BLaER1 treated with 17β-estradiol and CSF1 and Interleukin-3, amounts not matched to agents 10 nM and 100 nM (cell line): ENCODE results near the gene ALKBH7.

Source experiments
- H3K27ac ChIP-seq, 11 experiments: shearing (Covaris generic); formaldehyde crosslinking; 2 replicates each; pipeline ENCODE4 v1.8.1; 2022
- H3K27me3 ChIP-seq, 11 experiments: shearing (Covaris generic); formaldehyde crosslinking; 2 replicates each; pipeline ENCODE4 v1.8.1; 2022
- H3K36me3 ChIP-seq, 11 experiments: shearing (Covaris generic); formaldehyde crosslinking; 2 replicates each; pipeline ENCODE4 v1.8.1; 2022
- H3K4me1 ChIP-seq, 10 experiments: shearing (Covaris generic); formaldehyde crosslinking; 2 replicates each; pipeline ENCODE4 v1.8.1; 2022
- H3K4me2 ChIP-seq, 11 experiments: shearing (Covaris generic); formaldehyde crosslinking; 2 replicates each; pipeline ENCODE4 v1.8.1; 2022
- H3K4me3 ChIP-seq, 10 experiments: shearing (Covaris generic); formaldehyde crosslinking; 2 replicates each; pipeline ENCODE4 v1.8.1; 2022
- H3K9ac ChIP-seq, 11 experiments: shearing (Covaris generic); formaldehyde crosslinking; 2 replicates each; pipeline ENCODE4 v1.8.1; 2022
- H3K9me3 ChIP-seq, 11 experiments: shearing (Covaris generic); formaldehyde crosslinking; replicated peaks in 1 of 11; 2 replicates each; pipeline ENCODE4 v1.8.1; 2022
- H4K20me1 ChIP-seq, 11 experiments: shearing (Covaris generic); formaldehyde crosslinking; 2 replicates each; pipeline ENCODE4 v1.8.1; 2022
- Cebpa-rat ChIP-seq, 11 experiments: shearing (Covaris generic); IDR thresholded peaks; 2 replicates each; pipeline ENCODE4 v1.8.1; 2022

Gene ALKBH7

DNA sequence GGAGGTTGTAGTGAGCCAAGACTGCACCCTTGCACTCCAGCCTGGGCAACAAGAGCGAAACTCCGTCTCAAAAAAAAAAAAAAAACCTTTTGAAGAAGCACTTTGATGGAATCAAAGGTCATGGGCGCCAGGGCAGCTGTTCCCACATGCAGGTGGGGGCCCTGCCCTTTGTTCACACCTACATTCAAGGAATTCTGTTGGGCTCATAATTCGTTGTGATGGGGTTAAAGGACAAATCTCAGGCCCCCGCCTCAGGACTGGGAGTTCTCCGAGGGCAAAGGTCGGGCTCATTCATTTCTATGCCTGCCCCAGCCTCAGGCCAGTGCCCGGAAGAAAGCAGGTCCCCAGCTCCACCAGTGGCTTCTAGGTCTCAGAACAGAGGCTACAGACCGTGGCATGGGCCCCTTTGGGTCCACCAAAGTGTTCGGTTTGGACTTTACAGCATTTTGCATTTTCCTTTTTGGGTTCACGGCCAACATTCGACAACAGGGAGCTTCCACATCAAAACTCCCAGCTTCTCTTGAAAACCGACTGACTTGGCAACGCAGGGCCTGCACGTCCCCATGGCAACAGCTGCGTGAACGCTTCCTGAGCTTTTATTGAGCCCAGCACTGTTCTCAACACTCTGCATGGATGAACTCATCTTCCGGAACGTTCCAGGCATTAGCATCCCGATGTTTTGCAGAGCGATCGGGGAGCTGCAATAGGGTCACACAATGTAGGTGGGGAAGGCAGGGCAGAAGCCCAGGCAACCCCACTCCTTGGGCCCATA is 30.4 kb downstream of the ALKBH7 start:
- Histone ChIP-seq H3K27me3 (no peaks in the 10 kb centered on the region), H3K9me3 (no peaks in the 10 kb centered on the region), H3K4me2 (peak overlapping the region in 10 of 11 experiments; percentile 0 to 66 (median 34); a peak in 14 of 22 replicates), H3K4me3 (no peak overlapping the region), H3K9ac (peak overlapping the region in 5 of 11 experiments; percentile 1 to 58 (median 15); a peak in 2 of 22 replicates), H4K20me1 (no peaks in the 10 kb centered on the region), H3K27ac (peak overlapping the region in 4 of 11 experiments; percentile 40 to 57 (median 48); a peak in 7 of 22 replicates), H3K36me3 (no peaks in the 10 kb centered on the region), H3K4me1 (peaks cover 7 to 14% (median 11%) of the 10 kb centered on the region in 10 experiments; a peak in 18 of 20 replicates)
- TF ChIP-seq Cebpa-rat (IDR thresholded peaks at IDR 0.05) = no peak

GRCh38 chr19:6406401-6406800 is 33.8 kb downstream of the ALKBH7 start:
- no peaks in the 10 kb centered on the region for H3K27me3 ChIP-seq
- no peak overlapping the region for H3K27ac ChIP-seq
- H3K4me2 ChIP-seq = no peak overlapping the region
- H4K20me1 ChIP-seq = no peaks in the 10 kb centered on the region; a peak in 1 of 22 replicates
- no peak for TF ChIP-seq Cebpa-rat (IDR thresholded peaks at IDR 0.05)
- no peak overlapping the region for H3K4me3 ChIP-seq
- H3K9me3 ChIP-seq = no peaks in the 10 kb centered on the region
- H3K36me3 ChIP-seq = no peaks in the 10 kb centered on the region
- H3K9ac ChIP-seq = no peak overlapping the region
- H3K4me1 ChIP-seq = peaks cover 7 to 14% (median 11%) of the 10 kb centered on the region in 10 experiments; a peak in 18 of 20 replicates

DNA sequence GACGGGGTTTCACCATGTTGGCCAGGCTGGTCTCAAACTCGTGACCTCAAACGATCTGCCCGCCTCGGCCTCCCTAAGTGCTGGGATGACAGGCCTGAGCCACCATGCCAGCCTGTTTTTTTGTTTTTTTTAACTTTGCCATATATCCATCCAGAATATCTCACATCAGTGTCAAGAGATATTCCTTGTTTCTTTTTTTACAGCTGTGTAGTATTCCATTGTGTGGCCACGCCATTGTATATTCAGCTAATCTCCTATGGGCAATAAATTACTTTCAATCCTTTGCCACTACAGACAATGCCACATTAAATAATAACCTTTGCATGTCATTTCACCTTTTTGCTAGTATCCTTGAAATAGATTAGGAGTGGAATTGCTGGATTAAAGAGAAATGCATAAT is 36.8 kb downstream of the ALKBH7 start:
- peaks cover 15 to 29% (median 24%) of the 10 kb centered on the region in 11 experiments for H3K36me3 ChIP-seq
- no peaks in the 10 kb centered on the region for H3K9me3 ChIP-seq
- no peaks in the 10 kb centered on the region for H3K4me1 ChIP-seq
- H3K27ac ChIP-seq = no peak overlapping the region
- no peaks in the 10 kb centered on the region for H3K27me3 ChIP-seq
- no peak for TF ChIP-seq Cebpa-rat (IDR thresholded peaks at IDR 0.05)
- peaks cover 2 to 29% (median 20%) of the 10 kb centered on the region in 11 experiments; a peak in 21 of 22 replicates for H4K20me1 ChIP-seq
- no peak overlapping the region for H3K9ac ChIP-seq
- H3K4me2 ChIP-seq = no peak overlapping the region
- H3K4me3 ChIP-seq = no peak overlapping the region

DNA sequence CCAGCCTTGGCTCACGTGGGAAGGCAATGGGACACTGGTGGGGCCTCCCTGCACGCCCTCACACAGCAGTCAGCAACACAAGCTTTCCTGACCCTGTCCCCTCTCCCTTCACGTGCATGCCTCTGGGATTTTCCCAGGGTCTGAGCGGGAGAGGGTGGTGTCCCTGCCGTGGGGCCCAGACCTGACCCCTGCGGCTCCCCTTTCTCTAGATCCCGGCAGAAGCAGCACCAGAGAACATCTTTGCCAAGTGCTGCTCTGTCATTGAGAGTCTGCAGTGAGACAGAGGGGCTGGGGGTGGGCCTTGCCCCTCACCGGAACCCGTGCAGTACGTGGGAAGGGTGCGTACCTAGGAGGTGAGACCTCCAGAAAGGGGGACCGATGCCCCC is 39.5 kb downstream of the ALKBH7 start:
- Histone ChIP-seq H3K27ac (no peak overlapping the region), H3K9me3 (no peaks in the 10 kb centered on the region), H3K36me3 (peaks cover 42 to 56% (median 51%) of the 10 kb centered on the region in 11 experiments), H3K4me3 (no peak overlapping the region), H3K4me2 (no peak overlapping the region), H3K27me3 (no peaks in the 10 kb centered on the region), H4K20me1 (peaks cover 19 to 56% (median 47%) of the 10 kb centered on the region in 11 experiments; a peak in 21 of 22 replicates), H3K4me1 (no peaks in the 10 kb centered on the region), H3K9ac (no peak overlapping the region)
- TF ChIP-seq Cebpa-rat (IDR thresholded peaks at IDR 0.05) = no peak

DNA sequence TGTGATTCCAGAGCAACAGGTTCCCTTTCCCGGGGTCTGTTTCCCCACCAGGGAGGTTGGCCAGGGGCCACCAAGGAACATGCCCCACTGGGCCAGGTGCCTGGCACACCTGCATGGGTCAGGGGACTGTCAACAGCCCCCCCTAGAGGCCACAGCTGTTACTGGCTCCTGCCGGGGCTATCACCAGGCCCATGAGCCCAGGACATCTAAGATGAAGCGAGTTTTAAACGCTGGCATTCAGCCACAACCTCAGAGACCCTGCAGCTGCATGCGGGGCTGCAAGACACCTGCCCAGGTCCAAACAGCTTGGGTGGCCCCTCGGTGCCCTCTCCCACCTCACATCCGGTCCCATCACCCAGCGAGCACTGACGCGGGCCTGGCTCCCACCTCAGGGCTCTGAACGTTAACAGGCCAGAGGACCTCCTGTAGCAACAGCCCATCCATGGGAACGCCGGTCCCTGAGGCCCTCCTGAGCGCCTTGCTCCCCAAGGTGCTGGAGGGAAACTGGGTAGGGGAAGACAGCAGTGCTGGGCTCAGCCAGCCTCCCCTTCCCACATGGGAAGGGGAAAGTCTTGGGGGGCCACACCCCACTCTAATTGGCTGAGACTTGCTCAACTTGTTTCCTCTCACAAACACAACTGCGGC is 40.0 kb downstream of the ALKBH7 start:
- TF ChIP-seq Cebpa-rat (IDR thresholded peaks at IDR 0.05) = no peak
- H3K27ac ChIP-seq = no peak overlapping the region
- peaks cover 24 to 62% (median 52%) of the 10 kb centered on the region in 11 experiments; a peak in 21 of 22 replicates for H4K20me1 ChIP-seq
- H3K4me1 ChIP-seq = no peaks in the 10 kb centered on the region
- no peaks in the 10 kb centered on the region for H3K9me3 ChIP-seq
- no peaks in the 10 kb centered on the region for H3K27me3 ChIP-seq
- no peak overlapping the region for H3K9ac ChIP-seq
- no peak overlapping the region for H3K4me3 ChIP-seq
- H3K4me2 ChIP-seq = no peak overlapping the region
- peaks cover 48 to 61% (median 56%) of the 10 kb centered on the region in 11 experiments for H3K36me3 ChIP-seq

- peaks cover 31 to 69% (median 60%) of the 10 kb centered on the region in 11 experiments for H4K20me1 ChIP-seq
- H3K27me3 ChIP-seq = no peaks in the 10 kb centered on the region
- H3K9ac ChIP-seq = no peak overlapping the region
- no peak overlapping the region for H3K4me2 ChIP-seq
- TF ChIP-seq Cebpa-rat (IDR thresholded peaks at IDR 0.05) = no peak
- H3K4me1 ChIP-seq = no peaks in the 10 kb centered on the region
- no peaks in the 10 kb centered on the region for H3K9me3 ChIP-seq
- no peak overlapping the region for H3K4me3 ChIP-seq
- H3K27ac ChIP-seq = no peak overlapping the region
- peaks cover 55 to 68% (median 63%) of the 10 kb centered on the region in 11 experiments for H3K36me3 ChIP-seq
These were observed 40.7 kb downstream of the ALKBH7 start for GRCh38 chr19:6413291-6413690.

DNA sequence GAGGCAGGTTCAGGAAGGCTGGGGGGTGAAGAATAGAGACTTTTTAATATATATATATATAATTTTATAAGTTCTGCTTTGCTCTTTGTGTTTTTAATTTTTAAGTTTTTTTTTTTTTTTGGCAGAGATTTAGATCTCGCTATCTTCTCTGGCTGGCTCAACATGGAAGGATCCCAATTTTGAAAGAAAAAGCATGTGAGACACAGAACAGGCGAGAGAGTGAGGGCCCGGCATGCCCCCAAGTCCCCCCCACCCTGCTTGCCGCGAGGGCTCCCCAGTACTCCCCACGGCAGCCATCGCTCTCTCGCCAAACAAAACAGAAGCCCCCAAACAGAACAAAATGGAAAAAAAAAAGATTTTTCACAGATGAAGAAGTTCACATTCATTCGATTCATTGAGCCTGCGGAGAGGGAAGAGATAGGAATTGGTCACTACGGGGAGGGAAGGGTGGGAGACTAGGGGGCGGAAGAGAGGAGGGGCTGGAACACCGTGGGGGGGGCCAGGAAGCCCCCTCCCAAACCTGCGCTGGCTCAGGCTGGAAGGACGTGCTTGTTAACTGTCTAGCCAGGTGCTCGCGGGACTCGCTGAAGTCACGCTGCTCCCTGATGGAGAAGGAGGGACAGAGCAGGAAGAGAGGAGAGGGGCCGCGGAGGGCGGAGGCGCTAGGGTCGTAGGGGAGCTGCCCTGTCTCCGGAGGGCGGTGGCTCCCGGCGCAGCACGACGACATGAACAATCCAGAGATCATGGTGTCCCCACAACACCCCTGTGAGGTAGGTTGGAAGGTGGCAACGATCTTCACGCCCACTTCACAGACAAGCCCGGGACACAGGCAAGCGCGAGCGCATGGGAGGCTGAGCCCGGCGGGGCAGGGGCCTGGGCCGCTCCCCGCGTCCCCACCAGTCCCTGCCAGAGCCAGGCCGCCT is 41.4 kb downstream of the ALKBH7 start:
- no peak overlapping the region for H3K4me2 ChIP-seq
- no peaks in the 10 kb centered on the region for H3K9me3 ChIP-seq
- peaks cover 62 to 75% (median 70%) of the 10 kb centered on the region in 11 experiments for H3K36me3 ChIP-seq
- H4K20me1 ChIP-seq = peaks cover 38 to 76% (median 67%) of the 10 kb centered on the region in 11 experiments
- no peak overlapping the region for H3K9ac ChIP-seq
- no peaks in the 10 kb centered on the region for H3K4me1 ChIP-seq
- H3K27ac ChIP-seq = no peak overlapping the region
- no peak overlapping the region for H3K4me3 ChIP-seq
- TF ChIP-seq Cebpa-rat (IDR thresholded peaks at IDR 0.05) = no peak
- H3K27me3 ChIP-seq = no peaks in the 10 kb centered on the region

DNA sequence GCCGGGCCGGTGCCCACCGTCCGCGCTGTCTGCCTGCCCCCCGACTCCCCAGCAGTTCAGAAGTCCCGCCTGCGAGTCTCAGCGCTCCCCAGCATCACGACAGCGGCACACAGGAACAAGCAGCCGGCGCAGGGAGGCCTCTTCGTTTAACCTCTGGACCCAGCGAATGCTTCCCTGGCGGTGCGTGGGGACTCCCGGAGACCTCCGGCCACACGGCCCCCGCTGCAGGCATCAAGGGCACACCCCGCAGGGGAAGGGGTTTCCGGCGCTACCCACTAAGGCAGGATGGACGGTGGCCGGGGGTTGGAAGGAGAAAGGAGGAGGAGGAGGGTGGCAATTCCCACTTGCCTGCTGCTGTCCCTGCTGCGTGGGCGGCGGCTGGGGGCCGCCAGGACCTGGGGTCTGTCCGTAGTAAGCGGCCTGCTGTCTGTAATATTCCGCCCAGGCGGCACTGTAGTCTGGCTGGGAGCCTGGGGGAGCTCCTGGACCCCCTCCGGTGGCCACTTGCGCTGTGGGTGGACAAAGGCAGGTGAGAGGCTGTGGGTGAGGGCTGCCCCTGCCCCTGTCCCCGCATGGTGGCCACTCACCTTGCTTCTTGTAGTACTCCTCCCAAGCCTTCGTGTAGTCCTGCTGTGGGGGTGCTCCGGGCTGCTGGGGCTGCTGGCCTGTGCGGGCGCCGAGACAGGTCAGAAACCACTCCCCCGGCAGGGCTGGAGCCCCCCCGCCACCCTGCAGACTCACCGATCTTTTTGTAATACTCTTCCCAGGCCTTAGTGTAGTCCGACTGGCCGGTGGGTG is 42.4 kb downstream of the ALKBH7 start:
- H3K27ac ChIP-seq = no peak overlapping the region
- H3K36me3 ChIP-seq = peaks cover 72 to 85% (median 80%) of the 10 kb centered on the region in 11 experiments
- no peaks in the 10 kb centered on the region; a peak in 1 of 20 replicates for H3K4me1 ChIP-seq

More for the DNA sequence above, 42.4 kb downstream of the ALKBH7 start:
- Histone ChIP-seq H3K9ac (no peak overlapping the region), H3K9me3 (no peaks in the 10 kb centered on the region), H3K4me2 (no peak overlapping the region), H3K27me3 (no peaks in the 10 kb centered on the region), H3K4me3 (no peak overlapping the region), H4K20me1 (peaks cover 48 to 86% (median 77%) of the 10 kb centered on the region in 11 experiments)
- no peak for TF ChIP-seq Cebpa-rat (IDR thresholded peaks at IDR 0.05)
